IPS-20b (cell line): ENCODE results near the gene PSMC2.

Source experiments
- H3K27ac ChIP-seq: one replicate; pipeline ENCODE4 v1.5.1; 2013; ENCODE audit warnings: low read length
- H3K27me3 ChIP-seq: 2 replicates; pipeline ENCODE4 v1.6.1; 2013; ENCODE audit warnings: mild to moderate bottlenecking, low read length, inconsistent platforms; ENCODE audit not compliant: insufficient read depth
- H3K36me3 ChIP-seq: 2 replicates; pipeline ENCODE4 v1.6.1; 2013; ENCODE audit warnings: low read depth, mild to moderate bottlenecking, inconsistent platforms, low read length, moderate library complexity; ENCODE audit not compliant: insufficient read depth
- H3K4me1 ChIP-seq: 2 replicates; pipeline ENCODE4 v1.6.1; 2013; ENCODE audit warnings: mild to moderate bottlenecking, control low read depth, inconsistent platforms, low read length, moderate library complexity; ENCODE audit not compliant: insufficient read depth
- H3K4me3 ChIP-seq: 2 replicates; pipeline ENCODE4 v1.5.1; 2013; ENCODE audit warnings: mild to moderate bottlenecking, low read length, inconsistent platforms
- H3K9ac ChIP-seq: 2 replicates; pipeline ENCODE4 v1.6.1; 2013; ENCODE audit warnings: low read depth, mild to moderate bottlenecking, inconsistent platforms, low read length, moderate library complexity
- H3K9me3 ChIP-seq: 2 replicates; pipeline ENCODE4 v1.6.1; 2013; ENCODE audit warnings: mild to moderate bottlenecking, low read depth, low read length, inconsistent platforms; ENCODE audit not compliant: insufficient read depth

PSMC2 gene

DNA sequence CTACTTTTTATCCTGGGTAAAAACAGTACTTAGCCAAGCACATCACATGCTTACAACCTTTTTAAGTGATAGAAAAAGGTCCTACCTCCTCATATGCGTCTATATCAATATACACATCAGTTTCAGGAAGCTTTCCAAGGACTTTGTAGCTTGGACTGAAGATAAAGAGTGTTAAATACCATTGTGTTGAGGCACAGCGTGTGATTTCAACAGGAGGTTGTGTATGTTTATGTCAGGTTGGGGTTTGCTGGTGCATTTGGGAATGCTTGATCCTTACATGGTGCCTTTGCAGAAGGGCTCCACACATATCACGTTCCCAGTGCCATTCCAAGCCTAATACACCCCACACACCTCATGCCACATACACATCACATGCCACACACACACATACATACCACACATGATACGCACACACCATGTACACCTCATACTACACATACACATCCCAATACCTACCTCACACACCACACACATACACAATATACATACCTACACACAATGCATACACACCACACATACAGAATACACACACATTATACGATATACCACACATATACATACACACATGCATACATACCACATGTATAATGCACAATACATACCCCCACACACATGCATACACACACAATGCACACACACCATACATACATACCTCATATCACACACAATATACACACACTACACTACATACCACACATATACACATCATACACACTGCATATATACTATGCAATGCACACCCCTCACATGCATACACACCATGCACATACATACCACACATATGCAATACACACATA is 33.1 kb downstream of the PSMC2 start:
- no peaks in the 10 kb centered on the region for H3K9me3 ChIP-seq
- H3K9ac ChIP-seq = no peak overlapping the region
- no peaks in the 10 kb centered on the region for H3K27me3 ChIP-seq
- H3K27ac ChIP-seq = no peak overlapping the region
- H3K36me3 ChIP-seq = no peaks in the 10 kb centered on the region
- H3K4me3 ChIP-seq = no peak overlapping the region
- no peaks in the 10 kb centered on the region for H3K4me1 ChIP-seq

GRCh38 chr7:103381280-103382031 is 34.0 kb downstream of the PSMC2 start:
- Histone ChIP-seq H3K4me1 (no peaks in the 10 kb centered on the region), H3K27me3 (no peaks in the 10 kb centered on the region), H3K4me3 (no peak overlapping the region), H3K36me3 (no peaks in the 10 kb centered on the region), H3K9me3 (no peaks in the 10 kb centered on the region), H3K9ac (no peak overlapping the region), H3K27ac (no peak overlapping the region)

- no peaks in the 10 kb centered on the region for H3K27me3 ChIP-seq
- H3K4me1 ChIP-seq = no peaks in the 10 kb centered on the region
- H3K9me3 ChIP-seq = no peaks in the 10 kb centered on the region
- H3K27ac ChIP-seq = no peak overlapping the region
- no peak overlapping the region for H3K4me3 ChIP-seq
- H3K36me3 ChIP-seq = no peaks in the 10 kb centered on the region
- no peak overlapping the region for H3K9ac ChIP-seq
These were observed 34.6 kb downstream of the PSMC2 start for GRCh38 chr7:103382032-103382402.

- Histone ChIP-seq H3K27me3 (no peaks in the 10 kb centered on the region), H3K27ac (no peak overlapping the region), H3K9ac (no peak overlapping the region), H3K9me3 (no peaks in the 10 kb centered on the region), H3K4me1 (no peaks in the 10 kb centered on the region), H3K4me3 (no peak overlapping the region), H3K36me3 (no peaks in the 10 kb centered on the region)
These were observed 39.8 kb downstream of the PSMC2 start for GRCh38 chr7:103387242-103387641.

DNA sequence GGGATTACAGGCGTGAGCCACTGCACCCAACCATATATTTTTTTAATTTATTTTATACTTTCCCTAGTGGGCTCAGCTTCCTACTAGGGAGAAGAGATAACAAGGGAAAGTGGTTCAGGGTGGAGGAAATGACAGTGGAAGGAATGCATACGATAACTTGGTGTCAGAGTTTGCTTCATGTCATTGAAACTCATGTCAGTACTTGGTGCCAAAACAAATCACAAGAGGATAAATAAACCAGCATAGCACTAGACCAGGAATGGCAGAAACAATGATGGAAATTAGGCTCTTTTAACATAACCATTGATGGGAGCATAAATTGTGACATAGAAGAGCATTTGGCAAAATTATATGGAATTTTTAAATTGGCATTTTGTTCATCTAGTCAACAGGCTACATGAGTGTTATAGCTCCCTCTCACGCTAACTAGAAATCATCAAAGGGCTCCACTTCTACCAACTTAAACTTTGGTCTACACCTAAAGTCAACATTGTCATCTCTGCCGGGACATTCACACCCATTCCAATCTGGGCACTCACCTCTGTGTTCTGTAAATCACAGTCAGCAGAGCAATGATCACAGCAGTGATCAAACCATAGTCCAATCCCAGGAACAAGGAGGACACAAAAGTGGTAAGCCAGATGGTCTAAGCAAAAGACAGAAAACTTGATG is 41.2 kb downstream of the PSMC2 start:
- Histone ChIP-seq H3K27ac (no peak overlapping the region), H3K9ac (no peak overlapping the region), H3K27me3 (no peaks in the 10 kb centered on the region), H3K9me3 (no peaks in the 10 kb centered on the region), H3K4me3 (no peak overlapping the region), H3K4me1 (no peaks in the 10 kb centered on the region), H3K36me3 (no peaks in the 10 kb centered on the region)

DNA sequence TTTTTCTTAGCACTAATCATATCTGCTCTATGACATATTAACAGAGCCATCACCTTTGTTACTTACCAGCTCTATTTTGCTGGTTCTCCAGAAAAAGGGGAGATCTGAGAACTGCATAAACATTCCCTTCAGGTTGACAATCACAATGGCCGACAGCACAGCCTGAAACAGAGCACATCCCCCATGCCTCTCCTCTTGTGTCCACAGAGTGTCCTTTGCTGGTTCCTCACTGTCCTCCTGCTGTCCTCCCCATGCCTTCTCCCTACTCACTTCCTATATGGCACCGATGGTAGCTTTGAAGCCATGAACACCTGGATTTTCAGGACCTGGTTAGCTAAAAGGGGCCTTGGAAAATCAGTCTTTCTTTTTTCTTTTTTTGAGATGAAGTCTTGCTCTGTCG is 41.8 kb downstream of the PSMC2 start:
- Histone ChIP-seq H3K27me3 (no peaks in the 10 kb centered on the region), H3K27ac (no peak overlapping the region), H3K4me3 (no peak overlapping the region), H3K36me3 (no peaks in the 10 kb centered on the region), H3K9ac (no peak overlapping the region), H3K9me3 (no peaks in the 10 kb centered on the region), H3K4me1 (no peaks in the 10 kb centered on the region)

DNA sequence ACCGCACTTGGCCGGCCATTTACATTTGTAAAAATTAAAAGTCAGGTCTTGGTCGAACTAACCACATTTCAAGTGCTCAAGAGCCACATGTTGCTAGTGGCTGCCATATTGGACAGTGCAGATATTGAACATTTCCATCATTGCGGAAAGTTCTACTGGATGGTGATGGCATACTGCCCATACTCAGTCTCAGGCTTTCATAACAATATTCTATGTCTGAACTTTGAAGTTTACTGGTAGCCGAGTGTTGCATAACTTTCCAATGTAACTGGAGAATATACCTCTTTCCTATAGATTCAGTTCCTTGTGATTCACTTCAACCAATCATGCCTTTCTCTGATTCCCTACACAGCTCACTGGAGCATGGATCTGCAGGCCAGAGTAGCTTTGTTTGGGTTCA is 43.7 kb downstream of the PSMC2 start:
- no peak overlapping the region for H3K27ac ChIP-seq
- H3K4me3 ChIP-seq = no peak overlapping the region
- H3K9ac ChIP-seq = no peak overlapping the region
- H3K27me3 ChIP-seq = no peaks in the 10 kb centered on the region
- no peaks in the 10 kb centered on the region for H3K4me1 ChIP-seq
- no peaks in the 10 kb centered on the region for H3K9me3 ChIP-seq
- H3K36me3 ChIP-seq = no peaks in the 10 kb centered on the region

GRCh38 chr7:103391976-103392375 is 44.5 kb downstream of the PSMC2 start:
- Histone ChIP-seq H3K4me1 (no peaks in the 10 kb centered on the region), H3K27ac (no peak overlapping the region), H3K27me3 (no peaks in the 10 kb centered on the region), H3K9ac (no peak overlapping the region), H3K9me3 (no peaks in the 10 kb centered on the region), H3K4me3 (no peak overlapping the region), H3K36me3 (no peaks in the 10 kb centered on the region)

- H3K27ac ChIP-seq = no peak overlapping the region
- H3K9ac ChIP-seq = no peak overlapping the region
- H3K27me3 ChIP-seq = no peaks in the 10 kb centered on the region
- H3K36me3 ChIP-seq = no peaks in the 10 kb centered on the region
- no peak overlapping the region for H3K4me3 ChIP-seq
- H3K4me1 ChIP-seq = no peaks in the 10 kb centered on the region
- H3K9me3 ChIP-seq = no peaks in the 10 kb centered on the region
These were observed 47.1 kb downstream of the PSMC2 start for GRCh38 chr7:103394566-103394965.

GRCh38 chr7:103395071-103395470 is 47.6 kb downstream of the PSMC2 start:
- no peaks in the 10 kb centered on the region for H3K9me3 ChIP-seq
- no peak overlapping the region for H3K27ac ChIP-seq
- no peak overlapping the region for H3K4me3 ChIP-seq
- H3K9ac ChIP-seq = no peak overlapping the region
- no peaks in the 10 kb centered on the region for H3K4me1 ChIP-seq
- H3K27me3 ChIP-seq = no peaks in the 10 kb centered on the region
- no peaks in the 10 kb centered on the region for H3K36me3 ChIP-seq

DNA sequence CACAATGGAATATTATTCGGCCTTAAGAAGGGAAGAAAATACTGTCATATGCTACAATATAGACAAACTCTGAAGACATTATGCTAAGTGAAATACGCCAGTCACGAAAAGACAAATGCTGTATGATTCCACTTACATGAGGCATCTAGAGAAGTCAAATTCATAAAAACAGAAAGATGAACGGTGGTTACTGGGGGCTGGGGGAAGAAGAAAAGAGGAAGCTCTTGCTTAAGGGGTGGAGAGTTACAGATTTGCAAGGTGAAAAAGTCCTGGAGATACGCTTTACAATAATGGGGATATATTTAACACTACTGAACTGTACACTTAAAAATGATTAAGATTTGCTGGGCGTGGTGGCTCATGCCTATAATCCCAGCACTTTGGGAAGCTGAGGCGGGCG is 49.0 kb downstream of the PSMC2 start:
- Histone ChIP-seq H3K9ac (no peak overlapping the region), H3K9me3 (no peaks in the 10 kb centered on the region), H3K27ac (no peak overlapping the region), H3K27me3 (no peaks in the 10 kb centered on the region), H3K36me3 (no peaks in the 10 kb centered on the region), H3K4me1 (no peaks in the 10 kb centered on the region), H3K4me3 (no peak overlapping the region)
